GM18498 (cell line): ENCODE results near the gene NLRP6.
"Not testable (repeated sequence)": the region's sequence is repeated elsewhere in the genome, so short reads cannot be mapped to it uniquely, and the experiment has no call there.

Source experiments
- ATAC-seq: cut with Tn5 transposase; IDR thresholded peaks from one replicate; pipeline ENCODE4 v1.9.1; 2021; ENCODE audit warnings: mild to moderate bottlenecking, moderate library complexity; ENCODE audit not compliant: unreplicated experiment

Gene NLRP6

DNA sequence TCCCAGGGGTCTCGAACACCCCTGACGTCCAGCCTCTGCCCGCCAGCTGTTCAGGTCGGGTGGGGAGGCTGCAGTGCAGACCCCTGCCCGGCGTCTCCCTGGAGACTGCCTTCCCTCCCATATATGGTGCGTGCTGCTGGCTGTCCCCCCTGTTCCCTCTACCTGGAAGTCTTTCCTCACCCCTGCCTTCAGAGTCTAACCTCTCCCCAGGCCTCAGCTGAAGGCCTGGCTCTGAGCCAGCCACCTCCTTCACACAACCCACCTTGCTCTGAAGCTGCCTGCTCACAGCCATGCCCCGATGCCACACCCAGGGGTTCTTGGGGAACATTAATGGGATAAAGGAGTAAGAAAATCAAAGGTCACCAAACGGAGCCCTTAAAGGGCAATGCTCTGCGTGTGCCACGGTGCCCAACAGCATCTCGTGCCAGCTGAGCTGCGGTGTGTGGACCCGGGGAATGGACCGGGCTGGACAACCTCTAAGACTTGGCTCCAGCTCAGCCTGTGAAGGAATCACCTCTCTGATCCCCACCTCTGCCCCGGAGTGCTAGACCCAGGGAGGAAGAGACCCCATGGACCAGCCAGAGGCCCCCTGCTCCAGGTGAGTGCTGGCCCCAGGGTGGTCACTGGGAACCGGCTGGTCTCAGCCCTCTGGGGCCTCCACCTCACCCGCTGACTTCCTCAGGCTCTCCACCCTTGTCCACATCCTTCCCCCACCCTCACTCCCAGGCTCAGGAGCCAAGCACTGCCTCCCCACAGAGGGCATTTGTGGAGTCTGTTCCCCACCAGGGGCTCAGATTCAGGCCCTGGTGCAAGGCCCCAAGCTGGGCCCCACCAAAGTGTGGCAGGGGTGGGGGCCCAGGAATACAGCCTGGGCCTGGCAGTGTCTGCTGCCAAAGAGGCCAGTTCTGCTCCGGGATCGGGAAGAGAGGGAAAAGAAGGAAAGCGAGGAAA, at the start of gene NLRP6:
Gene NLRP6 (plus strand): TSS at position 407 of the 951 bp plus-strand sequence. CDS start 163 bp downstream, at position 570.
- ATAC-seq = no peak

DNA sequence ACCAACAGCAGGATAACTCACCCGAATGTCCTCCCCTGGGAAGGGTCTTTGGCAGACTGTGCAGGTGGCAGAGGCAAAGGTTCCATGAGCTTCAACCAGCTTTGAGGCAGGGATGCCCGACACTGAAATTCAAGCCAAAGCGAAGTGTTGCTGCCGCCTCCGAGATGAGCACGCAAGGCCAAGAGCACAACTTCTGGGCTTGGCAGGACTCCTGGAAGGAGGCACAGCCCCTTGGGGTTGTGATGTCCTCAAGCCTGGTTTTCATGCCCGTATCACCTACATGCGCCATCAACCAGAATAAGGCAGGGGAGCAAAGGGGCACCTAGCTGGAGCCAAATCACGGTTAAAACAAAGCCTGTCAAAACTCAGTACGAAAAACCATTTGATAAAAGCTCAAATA, 47.8 kb upstream of the NLRP6 start:
- no peak for ATAC-seq

DNA sequence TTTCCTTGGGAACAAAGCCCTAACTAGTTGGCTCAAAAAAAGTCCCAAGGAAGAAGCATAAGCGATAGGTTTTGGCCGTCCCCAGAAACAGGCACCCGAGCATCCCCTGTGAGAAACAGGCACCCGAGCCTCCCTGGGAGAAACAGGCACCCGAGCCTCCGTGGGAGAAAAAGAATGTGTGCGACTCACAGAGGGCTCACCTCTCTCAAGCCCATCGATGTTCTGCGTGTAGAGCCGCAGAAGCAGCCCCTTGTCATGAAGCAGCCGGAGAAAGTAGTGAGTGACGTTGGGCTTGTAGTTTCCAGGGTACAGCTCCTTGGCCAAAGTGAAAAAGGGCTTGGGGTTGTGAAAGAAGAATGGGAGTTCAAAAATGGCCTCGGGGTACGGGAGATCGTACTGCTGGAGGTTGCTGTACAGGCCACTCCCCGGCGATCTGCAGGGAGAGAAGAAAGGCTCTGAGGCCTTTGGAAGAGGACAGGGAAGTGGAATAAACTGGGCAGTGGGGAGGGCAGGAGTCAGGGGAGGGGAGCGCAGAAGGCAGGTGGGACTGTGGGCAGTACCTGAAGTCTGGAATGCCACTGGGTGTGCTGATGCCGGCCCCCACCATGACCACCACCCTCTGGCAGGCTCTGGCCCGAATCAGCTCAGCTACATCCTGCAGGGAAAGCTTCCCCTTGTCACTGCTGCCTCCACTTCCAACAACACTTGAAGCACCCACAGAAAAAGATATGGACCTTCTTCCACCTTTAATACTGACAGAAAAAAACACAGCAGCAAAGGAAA, 45.2 kb upstream of the NLRP6 start:
- no peak for ATAC-seq

DNA sequence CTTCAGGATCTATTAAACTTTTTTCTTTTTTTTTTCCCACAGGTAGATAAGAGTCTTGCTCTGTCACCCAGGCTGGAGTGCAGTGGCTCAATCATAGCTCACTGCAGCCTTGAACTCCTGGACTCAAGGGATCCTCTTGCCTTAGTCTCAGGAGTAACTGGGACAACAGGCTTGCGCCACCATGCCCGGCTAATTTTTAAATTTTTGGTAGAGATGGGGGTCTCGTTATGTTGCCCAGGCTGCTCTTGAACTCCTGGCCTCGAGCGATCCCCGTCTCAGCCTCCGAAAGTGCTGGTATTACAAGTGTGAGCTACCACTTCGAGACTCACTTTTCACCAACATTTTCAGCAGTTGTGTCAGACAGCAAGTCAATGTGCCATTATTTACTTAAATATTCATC, 43.0 kb upstream of the NLRP6 start:
- ATAC-seq = no peak

DNA sequence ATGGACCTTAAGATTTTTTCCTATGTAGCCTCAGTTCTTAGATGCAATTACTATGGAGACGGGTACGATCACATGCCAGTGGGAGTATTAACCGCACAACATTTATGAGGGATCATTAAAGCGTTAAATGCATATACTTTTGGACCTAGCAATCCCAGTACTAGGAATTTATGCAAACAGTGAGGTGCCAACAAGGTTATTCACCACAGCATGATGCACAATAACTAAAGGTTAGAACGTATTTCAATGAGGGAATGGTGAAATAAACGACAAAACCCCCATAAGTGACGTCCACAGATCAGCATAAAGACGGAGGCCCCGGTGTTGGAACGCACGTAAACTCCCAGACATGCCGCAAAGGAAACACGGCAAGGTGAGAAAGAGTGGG, 42.6 kb upstream of the NLRP6 start:
- ATAC-seq = no peak

DNA sequence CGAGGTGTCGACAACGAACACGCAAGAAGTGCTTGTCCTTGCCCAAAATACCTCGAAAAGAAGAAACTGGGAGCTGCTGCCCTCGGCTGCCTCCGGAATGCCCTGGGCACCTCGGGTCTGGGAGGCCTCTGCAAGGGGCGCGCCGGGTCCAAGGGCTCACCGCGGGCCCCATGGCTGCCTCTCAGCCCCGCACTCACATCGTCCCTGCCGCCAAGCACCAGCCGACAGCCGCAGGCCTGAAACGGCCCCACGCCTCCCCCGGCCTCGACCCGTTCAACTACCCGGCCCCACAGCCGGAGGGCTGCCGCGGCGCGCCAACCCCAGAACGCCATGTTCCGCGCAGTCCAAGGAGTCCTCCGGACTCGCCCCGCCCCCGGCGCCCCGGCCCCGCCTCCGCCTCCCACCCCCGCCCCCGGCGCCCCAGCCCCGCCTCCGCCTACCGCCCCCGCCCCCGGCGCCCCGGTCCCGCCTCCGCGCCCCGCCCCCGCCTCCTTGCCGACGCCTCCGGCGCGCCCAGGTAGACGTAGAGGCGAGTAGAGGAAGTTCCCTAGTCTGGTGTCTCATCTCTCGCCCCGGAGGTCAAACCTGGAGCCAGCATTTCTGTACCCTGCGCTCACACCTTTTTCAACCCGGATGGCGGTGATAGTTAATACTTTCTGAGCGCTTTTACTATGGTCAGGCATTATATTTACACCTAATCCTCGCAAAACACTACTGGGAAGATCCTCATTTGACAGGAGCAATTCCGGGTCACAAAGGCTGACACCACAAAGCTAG, 42.0 kb upstream of the NLRP6 start, which contains the start of gene SIRT3:
Gene SIRT3 (minus strand): TSS at position 346 of the 777 bp plus-strand sequence. CDS start 14 bp downstream, at position 332.
- peak; percentile 77 for ATAC-seq

DNA sequence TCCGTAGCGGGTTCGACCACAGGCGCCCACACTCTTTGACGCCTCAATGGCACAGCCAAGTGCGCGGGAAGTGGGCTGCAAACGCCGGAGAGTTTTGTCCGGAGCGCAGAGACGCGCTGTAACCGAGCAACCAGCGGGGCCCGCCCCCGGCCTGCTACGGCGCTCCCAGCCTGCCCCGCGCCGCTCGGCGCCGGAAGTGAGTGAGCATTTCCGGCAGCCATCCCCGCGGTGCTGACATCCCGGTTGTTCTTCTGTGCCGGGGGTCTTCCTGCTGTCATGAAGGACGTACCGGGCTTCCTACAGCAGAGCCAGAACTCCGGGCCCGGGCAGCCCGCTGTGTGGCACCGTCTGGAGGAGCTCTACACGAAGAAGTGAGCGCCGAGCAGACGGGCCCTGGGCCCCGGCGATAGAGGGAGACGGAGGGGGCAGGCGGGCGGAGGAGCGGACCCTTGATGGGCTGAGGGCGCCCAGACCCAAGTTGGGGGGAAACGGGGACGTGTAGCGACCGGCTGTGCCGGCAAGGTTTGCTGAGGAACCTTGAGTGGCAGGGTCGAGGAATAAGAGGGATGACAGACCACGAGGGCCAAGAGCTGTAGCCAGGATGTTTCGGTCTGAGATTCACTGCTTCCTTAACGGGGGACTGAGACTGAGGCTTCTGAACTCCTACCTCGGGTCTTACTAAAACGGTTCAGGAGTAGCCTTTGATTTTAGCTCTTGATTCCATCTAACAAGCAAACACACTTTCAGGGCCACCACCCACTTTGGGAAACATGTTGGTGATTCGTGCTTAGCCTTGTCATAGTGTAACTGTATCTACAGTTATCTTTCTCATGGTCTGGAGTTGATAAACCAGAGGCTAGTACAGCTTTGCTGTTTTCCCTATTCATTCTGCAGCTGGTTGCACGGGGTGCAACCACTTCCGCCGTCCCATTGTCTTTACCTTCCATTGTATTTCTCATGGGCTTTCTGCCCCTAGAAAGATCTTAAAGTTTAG, 41.1 kb upstream of the NLRP6 start, which contains the start of gene PSMD13:
Gene PSMD13 (plus strand): TSS at position 203 of the 994 bp plus-strand sequence. CDS start 74 bp downstream, at position 277.
- peak; percentile 82 for ATAC-seq

DNA sequence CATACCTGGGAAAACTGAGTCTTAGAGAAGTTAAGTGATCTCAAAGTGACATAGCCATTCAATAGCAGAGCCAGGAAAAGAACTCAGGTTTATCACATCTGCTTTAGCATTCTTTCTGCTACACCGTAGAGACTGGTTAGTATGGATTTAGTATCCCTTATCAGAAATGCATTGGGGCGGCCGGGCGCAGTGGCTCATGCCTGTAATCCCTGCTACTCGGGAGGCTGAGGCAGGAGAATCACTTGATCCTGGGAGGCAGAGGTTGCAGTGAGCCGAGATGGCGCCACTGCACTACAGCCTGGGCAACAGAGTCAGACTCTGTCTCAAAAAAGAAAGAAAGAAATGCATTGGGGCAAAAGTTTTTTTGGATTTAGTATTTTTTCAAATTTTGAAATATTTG, 39.9 kb upstream of the NLRP6 start:
- not testable (repeated sequence) for ATAC-seq

DNA sequence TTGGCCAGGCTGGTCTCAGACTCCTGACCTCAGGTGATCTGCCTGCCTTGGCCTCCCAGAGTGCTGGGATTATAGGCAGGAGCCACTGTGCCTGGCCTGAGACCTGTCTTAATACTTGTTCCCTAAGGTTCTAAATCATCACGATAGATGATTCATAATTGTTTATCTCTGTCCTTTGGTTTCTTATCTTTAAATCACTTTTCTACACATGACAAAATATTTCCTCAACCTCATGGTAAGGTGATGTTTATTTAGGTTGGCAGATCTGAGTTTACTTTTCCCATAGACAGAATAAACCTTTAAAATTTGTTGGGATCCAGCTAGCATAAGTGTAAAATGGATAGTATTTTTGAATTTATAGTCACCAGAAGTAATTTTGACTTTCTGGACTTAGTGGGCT, 37.9 kb upstream of the NLRP6 start:
- ATAC-seq = no peak

DNA sequence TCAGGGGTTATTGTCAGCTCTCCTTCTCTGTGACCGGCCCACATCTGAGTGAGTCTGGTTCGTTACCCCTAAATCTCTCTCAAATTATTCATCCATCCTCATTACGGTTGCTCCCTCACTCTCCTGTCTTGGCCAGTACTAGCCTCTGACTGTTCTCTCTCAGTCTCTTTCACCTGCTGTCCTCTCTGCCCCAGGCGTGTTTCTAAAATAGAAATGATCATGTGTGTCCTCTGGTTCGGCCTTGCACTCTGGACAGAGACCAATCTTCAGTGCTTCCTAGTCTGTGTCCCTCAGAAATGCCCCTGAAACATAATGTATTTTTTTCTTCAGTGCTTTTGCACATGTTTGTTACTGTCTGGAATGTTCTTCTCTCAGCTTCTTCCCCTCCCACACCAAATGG, 36.6 kb upstream of the NLRP6 start:
- no peak for ATAC-seq

DNA sequence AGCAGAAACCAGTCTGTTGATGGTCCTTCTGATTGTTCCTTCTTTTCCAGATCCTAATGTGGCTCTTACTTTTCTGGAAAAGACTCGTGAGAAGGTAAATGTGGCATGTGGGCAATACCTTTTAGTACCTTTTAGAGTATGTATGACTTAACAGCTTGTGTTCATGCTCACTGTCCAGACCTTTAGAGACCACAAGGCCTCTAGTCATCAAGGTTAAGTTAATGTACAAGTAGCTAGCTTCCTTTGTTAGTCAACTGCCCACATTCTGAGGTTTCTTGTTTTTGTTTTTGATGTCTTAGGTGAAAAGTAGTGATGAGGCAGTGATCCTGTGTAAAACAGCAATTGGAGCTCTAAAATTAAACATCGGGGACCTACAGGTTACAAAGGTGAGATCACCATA, 33.8 kb upstream of the NLRP6 start:
- ATAC-seq = no peak

DNA sequence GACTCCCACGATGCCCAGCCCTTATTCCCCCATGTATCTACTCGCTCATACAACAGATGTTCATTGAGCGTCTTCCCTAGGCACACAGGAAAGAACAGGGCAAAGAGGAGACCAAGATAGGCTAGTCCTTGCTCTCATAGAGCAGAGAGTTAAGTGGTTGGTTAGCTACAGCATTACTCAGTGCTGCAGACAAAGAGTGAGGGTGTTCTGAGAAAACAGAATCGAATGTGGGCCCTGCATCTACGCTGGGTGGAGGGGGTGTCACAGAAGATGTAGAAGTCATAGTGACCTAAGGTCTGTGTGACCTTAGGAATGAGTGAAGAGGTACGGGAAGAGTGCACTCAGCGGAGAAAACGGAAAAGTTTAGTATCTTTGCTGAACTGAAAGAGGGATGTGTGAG, 29.1 kb upstream of the NLRP6 start:
- ATAC-seq = no peak

DNA sequence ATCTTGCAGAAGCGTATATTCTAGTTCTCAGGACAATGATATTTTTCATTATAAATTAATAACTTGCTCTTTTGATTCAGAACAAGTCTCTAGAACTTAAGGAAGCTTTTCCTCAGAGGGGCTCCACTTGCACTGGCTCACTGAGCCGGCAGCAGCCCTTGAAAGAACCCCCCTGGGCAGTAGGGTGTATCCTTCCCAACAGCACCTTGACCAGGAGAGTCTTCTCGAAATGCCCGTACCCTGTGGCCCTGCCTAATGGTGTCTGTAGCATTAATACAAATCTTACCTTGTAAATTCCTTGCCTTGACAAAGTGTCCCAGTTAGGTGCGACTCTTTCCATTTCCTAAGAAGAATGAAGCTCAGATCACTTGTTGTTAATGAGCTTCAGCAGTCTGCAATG, 27.9 kb upstream of the NLRP6 start:
- no peak for ATAC-seq

DNA sequence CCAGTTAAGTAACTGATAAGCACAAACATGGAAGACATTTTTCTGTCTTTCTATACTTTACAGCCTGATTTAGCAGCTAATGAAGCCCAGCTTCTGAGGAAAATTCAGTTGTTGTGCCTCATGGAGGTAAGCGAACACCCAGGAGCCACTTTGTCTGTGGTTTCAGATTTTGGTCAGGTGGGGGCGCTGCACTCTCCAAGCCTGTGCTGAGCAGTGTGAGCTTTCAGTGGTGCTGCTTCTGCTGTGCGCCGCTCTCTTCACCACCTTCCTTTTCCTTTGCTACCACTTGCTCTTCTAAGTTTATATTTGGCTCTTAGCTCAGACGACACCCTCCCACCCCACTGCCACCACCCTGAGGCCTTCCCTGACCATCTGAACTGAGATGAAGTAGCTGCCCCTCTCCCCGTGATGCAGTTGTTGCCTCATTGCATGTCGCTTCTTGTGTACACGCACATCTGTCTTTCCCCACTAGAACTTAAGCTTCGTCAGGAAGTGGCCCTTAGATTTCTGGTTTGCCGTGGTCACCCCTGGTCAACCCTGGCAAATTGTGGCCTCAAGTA, 27.4 kb upstream of the NLRP6 start:
- no peak for ATAC-seq

DNA sequence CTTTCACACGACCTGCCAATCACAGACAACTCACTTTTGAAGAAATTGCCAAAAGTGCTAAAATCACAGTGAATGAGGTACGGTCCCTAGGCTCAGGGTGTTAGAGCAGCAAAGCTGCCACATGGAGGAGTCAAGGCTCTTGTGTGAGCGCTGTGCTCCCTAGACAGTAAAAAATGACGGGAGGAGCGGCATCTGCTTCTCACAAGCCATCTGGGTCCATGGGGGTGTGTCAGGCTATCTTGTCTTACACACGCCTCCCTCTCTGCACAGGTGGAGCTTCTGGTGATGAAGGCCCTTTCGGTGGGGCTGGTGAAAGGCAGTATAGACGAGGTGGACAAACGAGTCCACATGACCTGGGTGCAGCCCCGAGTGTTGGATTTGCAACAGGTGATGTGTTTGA, 26.7 kb upstream of the NLRP6 start:
- ATAC-seq = no peak

DNA sequence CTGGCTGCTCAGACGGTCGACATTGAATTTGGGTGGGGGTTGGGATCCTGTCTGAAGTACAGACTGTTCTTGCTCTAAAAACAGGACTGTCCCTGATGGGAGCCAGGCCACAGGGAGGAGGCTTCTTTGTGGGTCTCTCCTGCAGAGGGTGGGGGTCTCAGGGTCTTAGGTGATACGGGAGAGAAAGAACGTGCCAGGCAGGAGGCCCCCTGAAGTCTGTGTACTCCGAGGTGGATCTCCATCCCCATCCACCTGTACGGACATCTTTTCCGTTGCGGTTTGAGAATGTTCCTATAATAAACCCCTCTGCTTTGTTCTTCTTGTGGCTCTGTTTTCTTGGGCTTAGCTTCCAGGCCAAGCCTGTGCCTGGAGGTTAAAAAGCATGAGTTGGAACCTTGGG, 25.5 kb upstream of the NLRP6 start:
- ATAC-seq = no peak

DNA sequence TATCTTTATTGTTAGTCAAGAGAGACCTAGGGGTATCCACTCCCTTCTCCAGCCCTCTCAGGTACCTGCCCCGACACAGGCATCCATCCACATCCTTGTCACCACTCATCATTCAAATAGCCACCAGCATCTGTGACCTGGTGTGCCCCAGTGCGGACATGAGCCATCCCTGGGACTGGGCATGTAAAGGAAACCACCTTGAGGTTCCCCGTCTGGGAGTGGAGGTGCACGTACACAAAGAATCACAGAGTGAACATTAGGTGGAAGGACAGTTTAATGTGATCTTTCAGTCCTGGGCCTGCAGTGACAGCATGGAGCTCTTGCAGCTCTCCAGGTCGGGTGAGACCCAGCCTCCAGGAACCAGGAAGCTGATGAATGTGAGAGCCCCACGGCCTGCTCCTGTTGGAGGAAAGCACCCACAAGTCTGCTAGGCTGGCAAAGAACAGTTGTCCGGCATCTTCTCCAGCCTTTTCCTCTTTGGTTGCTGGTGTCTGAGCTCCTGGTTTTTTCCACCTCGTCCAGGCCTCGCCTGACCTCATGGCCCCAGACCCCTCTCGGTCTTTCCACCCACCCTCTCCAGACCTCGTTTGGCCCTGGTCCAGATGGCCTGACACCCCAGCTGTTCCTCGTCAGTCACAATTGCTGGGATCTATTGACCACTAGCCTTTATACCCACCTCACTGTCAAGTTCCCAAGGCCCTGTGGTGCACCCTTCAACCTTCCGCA, 24.9 kb upstream of the NLRP6 start:
- no peak for ATAC-seq

DNA sequence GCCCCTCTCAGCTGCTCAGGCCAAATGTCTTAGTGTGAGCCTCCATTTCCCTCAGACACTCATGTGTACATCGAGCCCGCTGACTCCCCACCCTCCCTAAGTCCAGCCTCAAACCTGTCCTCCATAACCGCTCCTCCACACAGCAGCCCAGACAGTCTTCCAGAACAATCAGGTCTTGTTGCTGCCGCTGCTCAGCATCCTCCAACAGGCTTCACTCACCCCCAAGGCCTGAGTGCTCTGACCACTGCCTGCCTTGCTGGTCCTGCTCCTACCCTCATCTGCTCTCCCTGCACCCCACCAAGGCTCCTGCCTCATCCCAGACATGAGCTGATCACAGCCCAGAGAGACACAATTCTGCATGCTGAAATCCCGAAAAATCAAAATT, 24.3 kb upstream of the NLRP6 start:
- ATAC-seq = no peak

DNA sequence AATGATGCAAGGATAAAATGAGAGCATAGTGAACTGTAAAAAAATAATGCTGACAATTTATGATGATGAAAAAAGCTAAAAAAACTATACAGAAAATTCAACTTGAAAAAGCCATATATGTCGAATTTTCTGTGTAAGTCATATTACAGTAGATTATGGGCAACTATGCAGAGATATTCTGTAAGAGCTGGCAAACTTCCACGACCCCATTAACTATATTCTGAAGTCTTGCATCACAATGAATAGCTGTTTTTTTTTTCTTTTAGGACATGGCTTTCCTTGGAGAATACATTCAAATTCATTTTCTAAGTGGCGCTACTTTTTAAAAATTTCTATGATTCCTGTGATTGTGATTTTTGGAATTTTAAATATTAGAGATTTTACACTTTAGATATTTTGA, 23.0 kb upstream of the NLRP6 start:
- ATAC-seq = no peak
